HL-60 (cell line): Measurements from ENCODE around the gene EIF4G2.
A peak's percentile ranks its signal among the peaks of the same experiment; 100 is the strongest.

ENCODE experiments used
- DNase-seq, 2 experiments: peaks; one replicate each; pipeline ENCODE4 v3.0.0-alpha.2; 2010 to 2020; ENCODE audit warnings: low read depth in 1 of 2, low spot score in 1 of 2
- H3K27ac ChIP-seq: fragments of 250-450 bp; sonication (Bioruptor Pico); replicated peaks from 2 replicates; pipeline ENCODE4 v1.5.1; 2020; ENCODE audit warnings: mild to moderate bottlenecking, moderate library complexity
- H3K27me3 ChIP-seq: fragments of 250-450 bp; sonication (Bioruptor Pico); 2 replicates; pipeline ENCODE4 v1.5.1; 2021; ENCODE audit warnings: mild to moderate bottlenecking, moderate library complexity; ENCODE audit not compliant: insufficient read depth, poor library complexity, severe bottlenecking
- H3K4me3 ChIP-seq: replicated peaks from 2 replicates; pipeline ENCODE4 v1.5.1; 2011; ENCODE audit warnings: mild to moderate bottlenecking, control low read depth, low read length; ENCODE audit not compliant: insufficient read depth
- CTCF ChIP-seq: IDR thresholded peaks from one replicate; pipeline ENCODE4 v1.5.1; 2011; ENCODE audit warnings: low read length, control low read depth, inconsistent platforms; ENCODE audit not compliant: insufficient read depth
- GABPA ChIP-seq: IDR thresholded peaks from 2 replicates; pipeline ENCODE4 v1.6.1; 2012; ENCODE audit warnings: low read depth
- POLR2AphosphoS5 ChIP-seq: IDR thresholded peaks from 2 replicates; pipeline ENCODE4 v1.6.1; 2012; ENCODE audit warnings: low read depth
- REST ChIP-seq: IDR thresholded peaks from 2 replicates; pipeline ENCODE4 v1.6.1; 2012; ENCODE audit warnings: low read depth; ENCODE audit not compliant: insufficient replicate concordance
- SPI1 ChIP-seq: IDR thresholded peaks from 2 replicates; pipeline ENCODE4 v1.6.1; 2012; ENCODE audit warnings: low read depth, mild to moderate bottlenecking, borderline replicate concordance

Gene EIF4G2

GRCh38 chr11:10809373-10810160, 841 bp upstream of the EIF4G2 start:
- no peaks in the 10 kb centered on the region for H3K27me3 ChIP-seq
- H3K4me3 ChIP-seq = peak overlapping the region; percentile 40

GRCh38 chr11:10808235-10808552, 532 bp downstream of the EIF4G2 start:
- Histone ChIP-seq H3K27ac (peak overlapping the region; percentile 95), H3K4me3 (peak overlapping the region; percentile 86), H3K27me3 (no peaks in the 10 kb centered on the region)
- no peak for DNase-seq
- TF ChIP-seq CTCF (no peak), POLR2AphosphoS5 (0 out of 2 replicates have a peak, but pooled peaks have one; percentile 6)

More at GRCh38 chr11:10809373-10810160, 841 bp upstream of the EIF4G2 start:
- H3K27ac ChIP-seq = peak overlapping the region; percentile 95
- TF ChIP-seq REST = peak; percentile 8
- TF ChIP-seq SPI1 = no peak
- no peak for DNase-seq

GRCh38 chr11:10807493-10808234, 1.1 kb downstream of the EIF4G2 start:
- Histone ChIP-seq H3K27me3 (no peaks in the 10 kb centered on the region), H3K4me3 (peak overlapping the region; percentile 86), H3K27ac (peak overlapping the region; percentile 95)
- TF ChIP-seq SPI1 (peak; percentile 54; the same call in 1 of the 2 replicates), POLR2AphosphoS5 (no peak)
- DNase-seq = peak; percentile 57

- no peaks in the 10 kb centered on the region for H3K27me3 ChIP-seq
- peak in 1 of 2 experiments; percentile 23 for DNase-seq
- no peak overlapping the region for H3K27ac ChIP-seq
- H3K4me3 ChIP-seq = no peak overlapping the region
- TF ChIP-seq GABPA (no peak), SPI1 (no peak), POLR2AphosphoS5 (no peak), REST (no peak), CTCF (no peak)
Observed at GRCh38 chr11:10806206-10806605, 2.5 kb downstream of the EIF4G2 start.
